DND-41 (cell line): ENCODE measurements around the gene MCF2L.
"Not testable (repeated sequence)": the region's sequence is repeated elsewhere in the genome, so short reads cannot be mapped to it uniquely, and the experiment has no call there.

ENCODE experiments used
- CTCF ChIP-seq: IDR thresholded peaks from 2 replicates; pipeline ENCODE4 v1.5.1; 2012; ENCODE audit warnings: borderline replicate concordance, low read length, moderate library complexity, mild to moderate bottlenecking; ENCODE audit not compliant: poor library complexity, severe bottlenecking; ENCODE audit errors: extremely low read depth
- EZH2 ChIP-seq: IDR thresholded peaks from 3 replicates; pipeline ENCODE4 v1.6.1; 2012; ENCODE audit warnings: borderline replicate concordance, low read depth, mild to moderate bottlenecking, moderate library complexity, low read length, inconsistent platforms; ENCODE audit not compliant: severe bottlenecking

GRCh38 chr13:113057559-113057958, 88.5 kb downstream of the MCF2L start:
- not testable (repeated sequence) for TF ChIP-seq CTCF, EZH2
